ENCODE results near the gene KDM6B. TPM values are rescaled to one million over a fixed set of nuclear protein-coding genes. Genes with fewer than 3 reads are reported as not detected.

The KDM6B gene
- total RNA-seq, 2 donors from 2014 or later: 7.5 to 20.1 TPM

DNA sequence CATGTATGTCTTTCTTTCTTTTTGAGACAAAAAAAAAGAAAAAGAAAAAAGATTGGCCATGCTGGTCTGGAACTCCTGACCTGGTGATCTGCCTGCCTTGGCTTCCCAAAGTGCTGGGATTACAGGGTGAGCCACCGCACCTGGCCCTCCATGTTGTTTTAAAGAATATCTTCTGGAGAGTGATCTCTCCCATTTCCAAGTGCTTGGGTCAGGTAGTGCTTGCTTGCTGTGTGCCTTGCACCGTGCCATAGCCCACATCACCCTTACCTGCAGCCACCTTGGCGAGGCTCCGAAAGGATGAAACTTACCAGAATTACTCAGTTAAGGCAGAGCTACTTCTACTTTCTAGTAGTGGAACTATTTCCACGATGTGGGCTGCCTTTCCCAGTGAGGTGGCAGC lies 19.0 kb upstream of the KDM6B start:
- DNase-seq (no peak), ATAC-seq (no peak)
- Histone ChIP-seq H3K9me3 (no peaks in the 10 kb centered on the region), H3K4me1 (no peaks in the 10 kb centered on the region), H3K36me3 (replicated peaks in 1 of 2; ENCODE audit: insufficient read depth in 1 of 2, low read depth in 2 of 2) (no peaks in the 10 kb centered on the region), H3K27ac (no peak overlapping the region), H3K27me3 (no peaks in the 10 kb centered on the region), H3K4me3 (no peak overlapping the region)
- intact Hi-C loops (cut with DNase I): no loop called here
- TF ChIP-seq, protein P1, sequence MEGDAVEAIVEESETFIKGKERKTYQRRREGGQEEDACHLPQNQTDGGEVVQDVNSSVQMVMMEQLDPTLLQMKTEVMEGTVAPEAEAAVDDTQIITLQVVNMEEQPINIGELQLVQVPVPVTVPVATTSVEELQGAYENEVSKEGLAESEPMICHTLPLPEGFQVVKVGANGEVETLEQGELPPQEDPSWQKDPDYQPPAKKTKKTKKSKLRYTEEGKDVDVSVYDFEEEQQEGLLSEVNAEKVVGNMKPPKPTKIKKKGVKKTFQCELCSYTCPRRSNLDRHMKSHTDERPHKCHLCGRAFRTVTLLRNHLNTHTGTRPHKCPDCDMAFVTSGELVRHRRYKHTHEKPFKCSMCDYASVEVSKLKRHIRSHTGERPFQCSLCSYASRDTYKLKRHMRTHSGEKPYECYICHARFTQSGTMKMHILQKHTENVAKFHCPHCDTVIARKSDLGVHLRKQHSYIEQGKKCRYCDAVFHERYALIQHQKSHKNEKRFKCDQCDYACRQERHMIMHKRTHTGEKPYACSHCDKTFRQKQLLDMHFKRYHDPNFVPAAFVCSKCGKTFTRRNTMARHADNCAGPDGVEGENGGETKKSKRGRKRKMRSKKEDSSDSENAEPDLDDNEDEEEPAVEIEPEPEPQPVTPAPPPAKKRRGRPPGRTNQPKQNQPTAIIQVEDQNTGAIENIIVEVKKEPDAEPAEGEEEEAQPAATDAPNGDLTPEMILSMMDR (IDR thresholded peaks at IDR 0.05): no peak
- TF ChIP-seq POLR2A (IDR thresholded peaks at IDR 0.05): no peak
- 80 to 86% methylated on average over 5 of the region's 5 CpGs for WGBS, 2 donors

DNA sequence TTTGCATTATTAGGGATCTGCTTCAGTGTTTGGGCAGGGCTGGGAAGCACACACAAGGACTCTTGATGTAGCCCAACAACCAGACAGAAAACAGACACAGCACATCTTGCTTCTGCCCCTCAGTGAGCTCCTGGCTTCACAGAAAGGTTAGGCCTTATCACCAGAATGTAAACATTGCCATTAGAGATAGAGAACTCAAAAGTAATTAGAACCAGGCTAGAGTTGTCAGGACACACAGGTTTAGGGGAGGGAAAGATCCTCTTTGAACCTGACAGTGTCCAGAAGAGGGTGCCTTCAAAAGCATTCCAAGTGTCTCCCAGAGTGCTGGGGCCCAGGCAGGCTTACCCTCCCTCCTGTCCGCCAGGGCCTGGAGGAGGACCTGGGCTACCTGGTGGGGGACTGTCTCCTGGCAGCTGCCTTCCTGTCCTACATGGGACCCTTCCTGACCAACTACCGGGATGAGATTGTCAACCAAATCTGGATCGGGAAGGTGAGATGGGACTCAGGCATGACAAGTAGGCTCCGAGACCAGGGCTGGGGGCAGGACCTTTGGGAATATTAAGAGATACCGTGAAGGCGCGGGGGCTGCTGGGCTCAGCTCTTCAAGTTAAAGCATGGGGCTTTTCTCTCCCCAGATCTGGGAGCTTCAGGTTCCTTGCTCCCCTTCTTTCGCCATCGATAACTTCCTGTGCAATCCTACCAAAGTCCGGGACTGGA lies 16.9 kb upstream of the KDM6B start:
- TF ChIP-seq, protein P1 (IDR thresholded peaks at IDR 0.05): no peak
- TF ChIP-seq POLR2A (IDR thresholded peaks at IDR 0.05): no peak
- no peak overlapping the region for H3K4me3 ChIP-seq
- no peaks in the 10 kb centered on the region for H3K27me3 ChIP-seq
- DNase-seq: no peak
- no peak overlapping the region for H3K27ac ChIP-seq
- H3K4me1 ChIP-seq: no peaks in the 10 kb centered on the region
- intact Hi-C loops (cut with DNase I): no loop called here
- no peaks in the 10 kb centered on the region for H3K36me3 ChIP-seq (replicated peaks in 1 of 2; ENCODE audit: insufficient read depth in 1 of 2, low read depth in 2 of 2)
- ATAC-seq: no peak
- H3K9me3 ChIP-seq: no peaks in the 10 kb centered on the region
- WGBS, 2 donors: 73 to 85% methylated on average over 10 of the region's 10 CpGs

DNA sequence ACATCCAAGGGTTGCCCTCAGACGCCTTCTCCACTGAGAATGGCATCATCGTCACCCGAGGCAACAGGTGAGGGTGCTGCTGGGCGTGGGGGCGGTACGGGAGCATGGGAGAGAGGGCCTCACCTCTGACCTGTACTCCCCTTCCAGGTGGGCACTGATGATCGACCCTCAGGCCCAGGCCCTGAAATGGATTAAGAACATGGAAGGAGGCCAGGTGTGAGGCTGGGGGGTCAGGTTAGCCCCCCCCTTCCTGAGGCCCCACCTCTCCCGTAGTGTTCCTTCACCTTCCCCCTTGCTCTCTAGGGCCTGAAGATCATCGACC lies 16.4 kb upstream of the KDM6B start:
- intact Hi-C loops (cut with DNase I): no loop called here
- Histone ChIP-seq H3K27me3 (no peaks in the 10 kb centered on the region), H3K36me3 (replicated peaks in 1 of 2; ENCODE audit: insufficient read depth in 1 of 2, low read depth in 2 of 2) (no peaks in the 10 kb centered on the region), H3K4me3 (no peak overlapping the region), H3K9me3 (no peaks in the 10 kb centered on the region), H3K4me1 (no peaks in the 10 kb centered on the region), H3K27ac (no peak overlapping the region)
- DNase-seq (no peak), ATAC-seq (no peak)
- WGBS, 2 donors: 72 to 86% methylated on average over 6 to 9 of the region's 9 CpGs
- TF ChIP-seq, protein P1 (IDR thresholded peaks at IDR 0.05): no peak
- no peak for TF ChIP-seq POLR2A (IDR thresholded peaks at IDR 0.05)

DNA sequence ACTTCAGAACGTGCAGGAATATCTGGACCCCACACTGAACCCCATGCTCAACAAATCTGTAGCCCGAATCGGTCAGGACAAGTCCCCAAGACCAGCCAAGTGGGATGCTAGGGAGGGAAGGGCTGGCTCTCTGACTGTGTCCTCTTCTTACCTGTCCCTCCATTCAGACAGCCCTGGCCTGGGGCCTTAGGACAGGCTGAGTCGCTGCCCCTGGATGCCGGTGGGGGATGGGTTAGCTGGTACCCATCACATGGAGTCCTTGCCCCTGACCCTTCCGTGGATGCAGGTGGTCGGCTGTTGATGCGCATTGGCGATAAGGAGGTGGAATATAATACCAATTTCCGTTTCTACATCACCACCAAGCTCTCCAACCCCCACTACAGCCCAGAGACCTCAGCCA lies 16.0 kb upstream of the KDM6B start:
- intact Hi-C loops (cut with DNase I): no loop called here
- 76 to 82% methylated on average over 10 of the region's 10 CpGs for WGBS, 2 donors
- H3K27ac ChIP-seq: no peak overlapping the region
- no peaks in the 10 kb centered on the region for H3K36me3 ChIP-seq (replicated peaks in 1 of 2; ENCODE audit: insufficient read depth in 1 of 2, low read depth in 2 of 2)
- no peak overlapping the region for H3K4me3 ChIP-seq
- H3K4me1 ChIP-seq: no peaks in the 10 kb centered on the region
- TF ChIP-seq POLR2A (IDR thresholded peaks at IDR 0.05): no peak
- TF ChIP-seq, protein P1 (IDR thresholded peaks at IDR 0.05): no peak
- H3K27me3 ChIP-seq: no peaks in the 10 kb centered on the region
- no peaks in the 10 kb centered on the region for H3K9me3 ChIP-seq
- DNase-seq (no peak), ATAC-seq (no peak)
